Measurements from ENCODE around the gene TMEM164. TPM values are rescaled to one million over a fixed set of nuclear protein-coding genes. Genes with fewer than 3 reads are reported as not detected.

The TMEM164 gene
- total RNA-seq = 100 to 1,000 TPM in 1 of 2 donors, 10 to 100 TPM in 1; 45.5 to 445 TPM

DNA sequence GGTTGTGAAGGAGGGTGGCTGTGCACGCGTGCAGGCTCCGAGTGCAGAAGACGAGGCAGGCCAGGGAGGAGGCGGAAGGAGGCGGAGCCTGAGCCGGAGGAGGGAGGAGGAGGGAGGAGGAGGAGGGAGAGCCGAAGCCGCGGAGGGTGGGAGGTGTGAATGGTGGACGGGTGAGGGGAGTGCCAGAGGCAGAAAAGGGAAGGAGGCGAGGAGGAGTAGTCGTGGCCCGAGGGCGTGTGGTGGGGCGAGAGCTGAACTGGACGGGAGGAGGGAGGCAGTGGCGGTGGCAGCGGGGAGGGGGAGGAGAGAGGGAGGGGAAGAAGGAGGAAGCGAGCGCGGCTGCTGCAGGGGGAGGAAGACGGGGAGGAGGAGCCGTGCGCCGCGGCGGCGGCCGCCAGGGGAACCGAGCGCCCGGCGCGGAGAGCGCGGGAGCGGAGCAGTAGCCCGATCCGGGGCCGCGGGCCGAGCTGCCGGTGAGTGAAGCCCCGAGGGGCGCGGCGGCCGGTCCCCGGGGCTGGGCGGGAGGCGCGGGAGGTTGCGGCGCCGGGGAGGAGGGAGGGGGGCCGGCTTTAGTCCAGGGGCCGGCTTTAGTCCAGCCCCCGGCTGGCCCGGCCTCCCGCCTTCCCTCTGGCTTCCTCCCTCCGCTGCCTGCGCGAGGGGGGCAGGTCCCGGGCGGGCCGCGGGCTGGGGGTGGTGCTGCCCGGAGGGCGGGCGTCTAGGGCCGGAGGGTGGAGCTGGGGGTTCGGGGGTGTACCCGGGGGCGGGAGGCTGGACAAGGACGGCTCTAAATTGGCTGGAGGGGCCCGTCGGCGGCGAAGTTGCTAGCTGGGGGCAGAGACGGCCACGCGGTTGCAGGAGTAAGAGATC, at the start of gene TMEM164:
Gene TMEM164 (plus strand): TSS at position 815 of the 867 bp plus-strand sequence. CDS start 661 bp downstream, outside the sequence.
- peak; percentile 17 for TF ChIP-seq POLR2AphosphoS5 (IDR thresholded peaks at IDR 0.05)
- peak; percentile 6 for TF ChIP-seq POLR2A (IDR thresholded peaks at IDR 0.05)
- TF ChIP-seq, protein P1, sequence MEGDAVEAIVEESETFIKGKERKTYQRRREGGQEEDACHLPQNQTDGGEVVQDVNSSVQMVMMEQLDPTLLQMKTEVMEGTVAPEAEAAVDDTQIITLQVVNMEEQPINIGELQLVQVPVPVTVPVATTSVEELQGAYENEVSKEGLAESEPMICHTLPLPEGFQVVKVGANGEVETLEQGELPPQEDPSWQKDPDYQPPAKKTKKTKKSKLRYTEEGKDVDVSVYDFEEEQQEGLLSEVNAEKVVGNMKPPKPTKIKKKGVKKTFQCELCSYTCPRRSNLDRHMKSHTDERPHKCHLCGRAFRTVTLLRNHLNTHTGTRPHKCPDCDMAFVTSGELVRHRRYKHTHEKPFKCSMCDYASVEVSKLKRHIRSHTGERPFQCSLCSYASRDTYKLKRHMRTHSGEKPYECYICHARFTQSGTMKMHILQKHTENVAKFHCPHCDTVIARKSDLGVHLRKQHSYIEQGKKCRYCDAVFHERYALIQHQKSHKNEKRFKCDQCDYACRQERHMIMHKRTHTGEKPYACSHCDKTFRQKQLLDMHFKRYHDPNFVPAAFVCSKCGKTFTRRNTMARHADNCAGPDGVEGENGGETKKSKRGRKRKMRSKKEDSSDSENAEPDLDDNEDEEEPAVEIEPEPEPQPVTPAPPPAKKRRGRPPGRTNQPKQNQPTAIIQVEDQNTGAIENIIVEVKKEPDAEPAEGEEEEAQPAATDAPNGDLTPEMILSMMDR (IDR thresholded peaks at IDR 0.05) = peak in 2 of 4 experiments; percentile 20 to 35
- Histone ChIP-seq H3K9me3 (no peaks in the 10 kb centered on the region), H3K4me1 (replicated peaks) (no peaks in the 10 kb centered on the region), H3K4me3 (peak within 1 kb of the TSS; percentile 47 to 50), H3K27me3 (replicated peaks; ENCODE audit: insufficient read depth) (no peaks in the 10 kb centered on the region), H3K27ac (peak within 1 kb of the TSS; percentile 79 to 88), H3K36me3 (no peaks in the 10 kb centered on the region)
- under 1% methylated on average over 53 of the region's 83 CpGs for WGBS
- DNase-seq (ENCODE audit: low spot score) = peak; percentile 69
- intact Hi-C loops (cut with DNase I) = loop anchor here (10.0 kb wide), 2 partner anchors 88 to 112 kb away; no protein-coding TSS in a partner anchor

DNA sequence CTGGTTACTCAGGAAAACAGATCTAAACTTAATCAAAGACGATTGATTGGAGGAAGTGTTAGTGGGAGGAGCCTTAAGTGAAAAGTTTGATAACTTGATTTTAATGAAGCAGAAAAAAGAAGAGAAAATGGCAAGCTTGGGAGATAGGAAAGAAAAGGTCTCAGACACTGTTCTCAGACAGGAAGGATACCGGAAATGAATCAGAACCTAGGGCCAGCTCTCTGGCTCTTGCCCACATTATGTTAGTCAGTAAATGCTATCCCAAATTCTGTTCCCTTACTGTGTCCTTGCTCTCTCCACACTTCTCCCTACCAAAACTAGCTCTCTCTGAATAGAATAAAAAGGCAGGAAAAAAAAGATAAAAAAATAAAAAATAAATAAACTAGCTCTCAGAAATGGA, 48.6 kb upstream of the TMEM164 start:
- H3K9me3 ChIP-seq = no peaks in the 10 kb centered on the region
- DNase-seq (ENCODE audit: low spot score) = no peak
- H3K36me3 ChIP-seq = no peaks in the 10 kb centered on the region
- no peak overlapping the region for H3K4me3 ChIP-seq
- TF ChIP-seq POLR2A (IDR thresholded peaks at IDR 0.05) (no peak), POLR2AphosphoS5 (IDR thresholded peaks at IDR 0.05) (no peak)
- TF ChIP-seq, protein P1 (IDR thresholded peaks at IDR 0.05) = no peak
- intact Hi-C loops (cut with DNase I) = no loop called here
- H3K27me3 ChIP-seq (replicated peaks; ENCODE audit: insufficient read depth) = no peaks in the 10 kb centered on the region
- H3K27ac ChIP-seq = no peak overlapping the region
- 82% methylated on average over 2 of the region's 2 CpGs for WGBS
- no peaks in the 10 kb centered on the region for H3K4me1 ChIP-seq (replicated peaks)

DNA sequence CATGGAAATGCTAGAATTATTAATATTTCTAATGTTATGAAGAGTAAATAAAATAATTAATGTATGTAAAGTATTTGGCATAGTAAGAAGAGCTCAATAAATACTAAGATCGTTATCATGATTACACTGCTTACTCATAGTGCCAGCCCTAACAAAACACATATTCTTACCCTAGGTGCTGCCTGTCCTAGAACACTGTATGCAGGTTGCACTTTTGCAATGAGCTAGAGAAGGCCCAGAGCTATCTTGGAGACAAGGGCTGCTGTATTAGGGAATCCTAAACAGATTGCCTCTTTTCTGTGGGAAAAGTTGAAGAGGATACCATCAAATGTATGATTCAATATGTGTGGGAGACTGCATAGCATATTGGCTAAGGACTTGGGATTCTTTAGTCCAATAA, 48.0 kb upstream of the TMEM164 start:
- Histone ChIP-seq H3K36me3 (no peaks in the 10 kb centered on the region), H3K4me3 (no peak overlapping the region), H3K27me3 (replicated peaks; ENCODE audit: insufficient read depth) (no peaks in the 10 kb centered on the region), H3K27ac (no peak overlapping the region), H3K9me3 (no peaks in the 10 kb centered on the region), H3K4me1 (replicated peaks) (no peaks in the 10 kb centered on the region)
- TF ChIP-seq POLR2A (IDR thresholded peaks at IDR 0.05) = no peak
- TF ChIP-seq, protein P1 (IDR thresholded peaks at IDR 0.05) = no peak
- no peak for TF ChIP-seq POLR2AphosphoS5 (IDR thresholded peaks at IDR 0.05)
- WGBS = 45% methylated on average over 1 of the region's 1 CpG
- no peak for DNase-seq (ENCODE audit: low spot score)
- intact Hi-C loops (cut with DNase I) = no loop called here

DNA sequence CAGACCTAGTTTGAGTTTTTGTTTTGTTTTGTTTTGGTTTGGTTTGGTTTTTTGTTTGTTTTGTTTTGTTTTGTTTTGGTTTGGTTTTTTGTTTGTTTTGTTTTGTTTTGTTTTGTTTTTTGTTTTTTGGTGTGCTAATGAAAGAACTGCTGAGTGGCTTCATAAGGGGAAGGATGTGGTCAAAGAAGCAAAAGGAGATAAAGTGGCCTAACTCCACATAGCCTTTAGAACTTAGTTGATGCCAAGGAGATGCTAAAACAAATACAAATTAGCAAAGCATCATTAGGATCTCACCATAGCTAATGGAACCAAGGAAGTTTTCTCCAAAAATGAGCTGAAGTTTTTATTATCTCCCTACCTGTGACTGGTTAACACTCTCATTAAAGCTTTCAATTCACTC, 44.6 kb upstream of the TMEM164 start:
- no peak for DNase-seq (ENCODE audit: low spot score)
- no peaks in the 10 kb centered on the region for H3K27me3 ChIP-seq (replicated peaks; ENCODE audit: insufficient read depth)
- no peaks in the 10 kb centered on the region for H3K9me3 ChIP-seq
- no peak for TF ChIP-seq POLR2A (IDR thresholded peaks at IDR 0.05)
- TF ChIP-seq, protein P1 (IDR thresholded peaks at IDR 0.05) = no peak
- TF ChIP-seq POLR2AphosphoS5 (IDR thresholded peaks at IDR 0.05) = no peak
- H3K27ac ChIP-seq = no peak overlapping the region
- H3K4me1 ChIP-seq (replicated peaks) = no peaks in the 10 kb centered on the region
- H3K4me3 ChIP-seq = no peak overlapping the region
- intact Hi-C loops (cut with DNase I) = no loop called here
- no peaks in the 10 kb centered on the region for H3K36me3 ChIP-seq
